Prostate gland (tissue), 2 donors: ENCODE data around the gene FGD5.

Experiments
- POLR2A ChIP-seq: fragments of 450-650 bp; IDR thresholded peaks from one replicate; pipeline ENCODE4 v1.6.1; 2016; ENCODE audit warnings: antibody characterized with exemption, mild to moderate bottlenecking
- POLR2AphosphoS5 ChIP-seq: sonication (generic); formaldehyde crosslinking; IDR thresholded peaks from one replicate; pipeline ENCODE4 v1.6.1; 2017; ENCODE audit warnings: antibody characterized with exemption
- TF ChIP-seq, protein P1 (sequence below), 4 experiments: fragments of 200-600 bp in 2 of 4; fragments of 450-650 bp in 2 of 4; sonication (generic) in 2 of 4; IDR thresholded peaks; 1 replicate in 3 of 4; 2 replicates in 1 of 4; pipeline ENCODE4 v1.5.1; 2016 to 2019; ENCODE audit warnings: antibody characterized with exemption in 4 of 4, mild to moderate bottlenecking in 2 of 4, moderate library complexity in 2 of 4

DNA sequence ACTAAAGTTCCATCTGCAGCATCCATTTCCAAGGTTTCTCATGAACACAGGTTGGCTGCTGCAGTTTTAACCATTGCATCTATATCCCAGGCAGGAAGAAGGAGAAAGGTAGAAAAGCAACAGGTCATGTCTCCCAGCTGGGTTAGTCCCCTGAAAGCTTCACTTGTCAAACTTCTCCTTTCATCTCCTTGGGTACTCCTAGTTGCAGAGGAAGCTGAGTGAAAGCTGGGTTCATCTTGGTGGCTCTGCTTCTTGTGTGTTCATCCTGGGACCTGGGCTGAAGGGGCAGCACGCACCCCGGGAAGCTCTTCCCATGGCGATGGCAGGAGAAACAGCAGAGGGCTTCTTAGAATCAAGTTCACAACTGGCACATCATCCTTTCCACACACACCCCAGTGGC is 67.3 kb downstream of the FGD5 start:
- no peak for TF ChIP-seq POLR2A
- TF ChIP-seq, protein P1, sequence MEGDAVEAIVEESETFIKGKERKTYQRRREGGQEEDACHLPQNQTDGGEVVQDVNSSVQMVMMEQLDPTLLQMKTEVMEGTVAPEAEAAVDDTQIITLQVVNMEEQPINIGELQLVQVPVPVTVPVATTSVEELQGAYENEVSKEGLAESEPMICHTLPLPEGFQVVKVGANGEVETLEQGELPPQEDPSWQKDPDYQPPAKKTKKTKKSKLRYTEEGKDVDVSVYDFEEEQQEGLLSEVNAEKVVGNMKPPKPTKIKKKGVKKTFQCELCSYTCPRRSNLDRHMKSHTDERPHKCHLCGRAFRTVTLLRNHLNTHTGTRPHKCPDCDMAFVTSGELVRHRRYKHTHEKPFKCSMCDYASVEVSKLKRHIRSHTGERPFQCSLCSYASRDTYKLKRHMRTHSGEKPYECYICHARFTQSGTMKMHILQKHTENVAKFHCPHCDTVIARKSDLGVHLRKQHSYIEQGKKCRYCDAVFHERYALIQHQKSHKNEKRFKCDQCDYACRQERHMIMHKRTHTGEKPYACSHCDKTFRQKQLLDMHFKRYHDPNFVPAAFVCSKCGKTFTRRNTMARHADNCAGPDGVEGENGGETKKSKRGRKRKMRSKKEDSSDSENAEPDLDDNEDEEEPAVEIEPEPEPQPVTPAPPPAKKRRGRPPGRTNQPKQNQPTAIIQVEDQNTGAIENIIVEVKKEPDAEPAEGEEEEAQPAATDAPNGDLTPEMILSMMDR (IDR thresholded peaks at IDR 0.05) = no peak
- TF ChIP-seq POLR2AphosphoS5 = no peak
